Measurements from ENCODE around the gene FXYD6. TPM values are rescaled to one million over a fixed set of nuclear protein-coding genes. Genes with fewer than 3 reads are reported as not detected.

Gene FXYD6
- total and polyA plus RNA-seq, 9 donors = 119 to 445 (median 264) TPM

GRCh38 chr11:117841551-117842031, 34.9 kb downstream of the FXYD6 start:
- no peaks in the 10 kb centered on the region for H3K27me3 ChIP-seq
- no peak overlapping the region for H3K4me3 ChIP-seq
- no peaks in the 10 kb centered on the region for H3K9me3 ChIP-seq
- intact Hi-C loops (cut with DNase I) = loop anchor here (2.0 to 5.0 kb wide), 3 partner anchors 105 to 211 kb away; no protein-coding TSS in a partner anchor
- 86 to 89% (median 89%) methylated on average over 7 of the region's 7 CpGs for WGBS, 3 donors
- H3K4me1 ChIP-seq (ENCODE audit: insufficient read depth) = peaks cover 3% of the 10 kb centered on the region
- TF ChIP-seq POLR2A (IDR thresholded peaks at IDR 0.05) (no peak), EP300 (IDR thresholded peaks at IDR 0.05) (no peak)
- TF ChIP-seq, protein P1, sequence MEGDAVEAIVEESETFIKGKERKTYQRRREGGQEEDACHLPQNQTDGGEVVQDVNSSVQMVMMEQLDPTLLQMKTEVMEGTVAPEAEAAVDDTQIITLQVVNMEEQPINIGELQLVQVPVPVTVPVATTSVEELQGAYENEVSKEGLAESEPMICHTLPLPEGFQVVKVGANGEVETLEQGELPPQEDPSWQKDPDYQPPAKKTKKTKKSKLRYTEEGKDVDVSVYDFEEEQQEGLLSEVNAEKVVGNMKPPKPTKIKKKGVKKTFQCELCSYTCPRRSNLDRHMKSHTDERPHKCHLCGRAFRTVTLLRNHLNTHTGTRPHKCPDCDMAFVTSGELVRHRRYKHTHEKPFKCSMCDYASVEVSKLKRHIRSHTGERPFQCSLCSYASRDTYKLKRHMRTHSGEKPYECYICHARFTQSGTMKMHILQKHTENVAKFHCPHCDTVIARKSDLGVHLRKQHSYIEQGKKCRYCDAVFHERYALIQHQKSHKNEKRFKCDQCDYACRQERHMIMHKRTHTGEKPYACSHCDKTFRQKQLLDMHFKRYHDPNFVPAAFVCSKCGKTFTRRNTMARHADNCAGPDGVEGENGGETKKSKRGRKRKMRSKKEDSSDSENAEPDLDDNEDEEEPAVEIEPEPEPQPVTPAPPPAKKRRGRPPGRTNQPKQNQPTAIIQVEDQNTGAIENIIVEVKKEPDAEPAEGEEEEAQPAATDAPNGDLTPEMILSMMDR (IDR thresholded peaks at IDR 0.05) = no peak
- DNase-seq = no peak
- H3K36me3 ChIP-seq = no peaks in the 10 kb centered on the region
- H3K27ac ChIP-seq = no peak overlapping the region

DNA sequence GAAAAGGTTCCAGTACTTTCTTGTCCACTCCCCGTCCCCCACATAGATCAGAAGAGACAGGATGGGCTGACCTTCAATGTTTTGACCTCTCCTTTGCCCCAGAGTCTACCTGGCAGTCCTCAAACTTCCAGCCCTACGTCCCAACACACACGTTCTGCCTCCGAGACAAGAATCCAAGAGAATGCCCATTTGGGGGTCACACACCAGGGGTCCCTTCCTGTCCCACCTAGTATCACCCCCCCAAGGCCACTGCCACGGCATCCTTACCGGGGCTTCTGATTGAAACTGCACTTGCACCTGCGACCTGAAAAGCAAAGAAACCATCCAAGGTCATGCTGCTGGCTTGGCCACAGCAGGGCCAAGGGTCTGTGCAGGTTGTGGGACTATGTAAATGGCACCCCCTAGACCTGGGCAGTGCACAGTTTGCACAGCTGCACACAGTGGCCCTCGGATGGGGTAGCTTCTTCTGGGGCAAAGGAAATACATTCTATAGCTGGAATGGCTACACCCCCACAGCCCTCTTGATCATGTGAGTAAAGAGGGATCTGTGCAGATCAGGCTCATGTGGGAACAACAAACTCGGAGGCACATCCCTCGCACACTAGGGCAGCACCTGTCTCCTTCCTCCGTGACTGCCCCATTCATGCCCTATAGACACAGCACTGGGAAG, 35.4 kb downstream of the FXYD6 start:
- DNase-seq = peak in 1 of 5 donors; percentile 13
- no peaks in the 10 kb centered on the region for H3K36me3 ChIP-seq
- peaks cover 3% of the 10 kb centered on the region for H3K4me1 ChIP-seq (ENCODE audit: insufficient read depth)
- intact Hi-C loops (cut with DNase I) = loop anchor here in 2 of 4 donors (5.0 kb wide), 2 partner anchors 106 to 211 kb away; no protein-coding TSS in a partner anchor
- TF ChIP-seq EP300 (IDR thresholded peaks at IDR 0.05) (no peak), POLR2A (IDR thresholded peaks at IDR 0.05) (no peak)
- WGBS, 3 donors = 84 to 93% (median 84%) methylated on average over 11 of the region's 11 CpGs
- H3K27ac ChIP-seq = no peak overlapping the region
- H3K9me3 ChIP-seq = no peaks in the 10 kb centered on the region
- H3K4me3 ChIP-seq = no peak overlapping the region
- H3K27me3 ChIP-seq = no peaks in the 10 kb centered on the region

GRCh38 chr11:117839936-117840813, 36.3 kb downstream of the FXYD6 start:
- Histone ChIP-seq H3K4me3 (no peak overlapping the region), H3K27me3 (no peaks in the 10 kb centered on the region), H3K27ac (peak overlapping the region in 1 of 2 donors; percentile 20), H3K36me3 (no peaks in the 10 kb centered on the region), H3K9me3 (no peaks in the 10 kb centered on the region), H3K4me1 (ENCODE audit: insufficient read depth) (peaks cover 3% of the 10 kb centered on the region)
- 89 to 93% (median 91%) methylated on average over 10 of the region's 10 CpGs for WGBS, 3 donors
- intact Hi-C loops (cut with DNase I) = loop anchor here in 2 of 4 donors (5.0 kb wide), 2 partner anchors 107 to 212 kb away; no protein-coding TSS in a partner anchor
- DNase-seq = peak in 3 of 5 donors; percentile 10 to 13 (median 10)
- TF ChIP-seq EP300 (IDR thresholded peaks at IDR 0.05) (no peak), POLR2A (IDR thresholded peaks at IDR 0.05) (no peak)
- TF ChIP-seq, protein P1 (IDR thresholded peaks at IDR 0.05) = no peak

- Histone ChIP-seq H3K36me3 (no peaks in the 10 kb centered on the region), H3K27ac (no peak overlapping the region), H3K27me3 (no peaks in the 10 kb centered on the region), H3K4me1 (ENCODE audit: insufficient read depth) (peaks cover 3% of the 10 kb centered on the region), H3K4me3 (no peak overlapping the region), H3K9me3 (no peaks in the 10 kb centered on the region)
- intact Hi-C loops (cut with DNase I) = no loop called here
- DNase-seq = peak in 2 of 5 donors; percentile 7 to 10
- TF ChIP-seq, protein P1 (IDR thresholded peaks at IDR 0.05) = no peak
- TF ChIP-seq EP300 (IDR thresholded peaks at IDR 0.05) (no peak), POLR2A (IDR thresholded peaks at IDR 0.05) (no peak)
- 80 to 83% (median 83%) methylated on average over 7 of the region's 7 CpGs for WGBS, 3 donors
Measured at GRCh38 chr11:117839380-117839881, 37.0 kb downstream of the FXYD6 start.
